K562 (cell line): ENCODE data around the gene DUXB. TPM values are rescaled to one million over a fixed set of nuclear protein-coding genes. Genes with fewer than 3 reads are reported as not detected.

Source experiments
- ATAC-seq: fragments of 200-7000 bp; cut with Tn5 transposase; 3 replicates; pipeline ENCODE4 v1.9.1; 2020; ENCODE audit warnings: moderate library complexity
- Bru-seq: library from RNA; stranded (reverse); fragments of 400-500 nt; gene quantifications from one replicate; lab custom pipeline; 2021; lab: Mats Ljungman, UMichigan
- BruChase-seq, 2 experiments: library from RNA; stranded (reverse); fragments of 400-500 nt; gene quantifications; one replicate each; lab custom pipeline; 2021; lab: Mats Ljungman, UMichigan
- BruUV-seq: library from RNA; stranded (reverse); fragments of 400-500 nt; replicated peaks from 2 replicates; lab custom pipeline; 2021; lab: Mats Ljungman, UMichigan
- CTCF ChIA-PET: fragments of 300-600 bp; formaldehyde crosslinking; extraction: SDS; loops from one replicate; lab custom pipeline; 2021; ENCODE audit warnings: low intra/inter-chr PET ratio; lab: Yijun Ruan, JAX
- POLR2A ChIA-PET: fragments of 300-600, 350-650 bp; sonication (Branson Sonifier 250); formaldehyde crosslinking; extraction: SDS; loops from one replicate; lab custom pipeline; 2021; ENCODE audit warnings: antibody characterized with exemption, inconsistent platforms; lab: Yijun Ruan, JAX
- DNase-seq, 4 experiments: peaks; one replicate each; pipeline versions ENCODE4 v3.0.0 to v3.0.0-alpha.2; 2011 to 2018; ENCODE audit warnings: low spot score in 3 of 4, mixed read lengths in 3 of 4; ENCODE audit errors: extremely low read depth in 1 of 4
- FAIRE-seq: peaks from 2 replicates; lab custom pipeline; 2011; peaks lifted over from hg19 to GRCh38; lab: Jason Lieb, UNC
- H2AFZ ChIP-seq: 2 replicates; pipeline ENCODE4 v1.6.0; 2011; ENCODE audit warnings: low read depth, low read length, control low read depth, inconsistent platforms
- H3K27ac ChIP-seq: fragments of 200-600 bp; 3 replicates; pipeline ENCODE4 v1.8.0; 2011; ENCODE audit warnings: low read depth, mild to moderate bottlenecking, control low read depth, inconsistent platforms, low read length, moderate library complexity, mixed read lengths; ENCODE audit errors: extremely low read depth
- H3K27me3 ChIP-seq, 2 experiments: fragments of 300-600 bp in 1 of 2; 2 replicates in 1 of 2; 3 replicates in 1 of 2; pipeline versions ENCODE4 v1.6.0 to v1.8.0; 2011; ENCODE audit warnings: inconsistent platforms in 2 of 2, low read length in 2 of 2, mild to moderate bottlenecking in 1 of 2, mixed read lengths in 1 of 2, moderate library complexity in 1 of 2; ENCODE audit not compliant: control insufficient read depth in 2 of 2, insufficient read depth in 2 of 2
- H3K36me3 ChIP-seq: fragments of 300-600 bp; 3 replicates; pipeline ENCODE4 v1.8.0; 2011; ENCODE audit warnings: mild to moderate bottlenecking, low read length, inconsistent platforms; ENCODE audit not compliant: control insufficient read depth, insufficient read depth
- H3K4me1 ChIP-seq, 2 experiments: fragments of 200-600 bp in 1 of 2; replicated peaks in 1 of 2; 2 replicates in 1 of 2; 3 replicates in 1 of 2; pipeline versions ENCODE4 v1.5.1 to v1.8.0; 2011; ENCODE audit warnings: inconsistent platforms in 2 of 2, low read length in 2 of 2, mild to moderate bottlenecking in 1 of 2, mixed read lengths in 1 of 2, moderate library complexity in 1 of 2; ENCODE audit not compliant: control insufficient read depth in 2 of 2, insufficient read depth in 2 of 2
- H3K4me2 ChIP-seq: 2 replicates; pipeline ENCODE4 v1.6.1; 2011; ENCODE audit warnings: low read length, control low read depth, inconsistent platforms, mixed read lengths; ENCODE audit not compliant: insufficient read depth
- H3K4me3 ChIP-seq: fragments of 200-600 bp; sonication (generic), shearing (Covaris generic); 2 replicates; pipeline ENCODE4 v1.5.1; 2016; ENCODE audit warnings: control low read depth, inconsistent platforms
- H3K79me2 ChIP-seq: fragments of 200-600 bp; 3 replicates; pipeline ENCODE4 v1.8.0; 2011; ENCODE audit warnings: low read length, inconsistent platforms; ENCODE audit not compliant: control insufficient read depth, insufficient read depth
- H3K9ac ChIP-seq, 2 experiments: 2 replicates each; pipeline versions ENCODE4 v1.6.0 to v1.6.1; 2011; ENCODE audit warnings: low read depth in 2 of 2, low read length in 2 of 2, control low read depth in 1 of 2, inconsistent platforms in 1 of 2, mild to moderate bottlenecking in 1 of 2, mixed read lengths in 1 of 2; ENCODE audit not compliant: insufficient read depth in 1 of 2
- H3K9me1 ChIP-seq: one replicate; pipeline ENCODE4 v1.6.0; 2011; ENCODE audit warnings: inconsistent platforms, mild to moderate bottlenecking, low read length, moderate library complexity; ENCODE audit not compliant: control insufficient read depth, insufficient read depth
- H3K9me3 ChIP-seq: replicated peaks from 2 replicates; pipeline ENCODE4 v1.5.1; 2011; ENCODE audit warnings: low read depth, low read length, inconsistent platforms; ENCODE audit not compliant: control insufficient read depth, insufficient read depth
- H4K20me1 ChIP-seq: replicated peaks from 2 replicates; pipeline ENCODE4 v1.6.1; 2011; ENCODE audit warnings: low read length, inconsistent platforms, mixed read lengths; ENCODE audit not compliant: control insufficient read depth, insufficient read depth
- BRCA1 ChIP-seq, 2 experiments: fragments of 450-650 bp in 1 of 2; sonication (generic) in 1 of 2; formaldehyde crosslinking in 1 of 2; IDR thresholded peaks; 2 replicates each; pipeline versions ENCODE4 v1.5.0 to v1.6.1; 2017 to 2020; ENCODE audit warnings: mild to moderate bottlenecking in 1 of 2, missing genetic modification reagents in 1 of 2
- CHD1 ChIP-seq: fragments of 200-600 bp; sonication (generic); IDR thresholded peaks from one replicate; pipeline ENCODE4 v1.6.1; 2012; ENCODE audit warnings: mild to moderate bottlenecking, moderate library complexity, low read length, inconsistent platforms
- EGR1 ChIP-seq: fragments of 450-650 bp; conservative IDR thresholded peaks from 2 replicates; pipeline ENCODE4 v1.6.1; 2017; ENCODE audit warnings: mild to moderate bottlenecking
- EP400 ChIP-seq: fragments of 450-650 bp; IDR thresholded peaks from 2 replicates; pipeline ENCODE4 v1.6.1; 2017; ENCODE audit warnings: antibody characterized with exemption, mild to moderate bottlenecking, moderate library complexity
- EZH2 ChIP-seq: IDR thresholded peaks from 2 replicates; pipeline ENCODE4 v1.6.1; 2012; ENCODE audit warnings: low read depth, mild to moderate bottlenecking, inconsistent platforms, low read length, borderline replicate concordance
- FOXK1 ChIP-seq: sonication (generic); formaldehyde crosslinking; IDR thresholded peaks from 2 replicates; pipeline ENCODE4 v1.8.0; 2022; ENCODE audit warnings: missing genetic modification reagents, mild to moderate bottlenecking, borderline replicate concordance
- HBP1 ChIP-seq: fragments of 450-650 bp; formaldehyde crosslinking; IDR thresholded peaks from 2 replicates; pipeline ENCODE4 v1.4.0; 2022; ENCODE audit warnings: missing genetic modification characterization
- IFI16 ChIP-seq: fragments of 250-450 bp; sonication (Bioruptor Pico); IDR thresholded peaks from 2 replicates; pipeline ENCODE4 v2.1.2; 2022; ENCODE audit warnings: mild to moderate bottlenecking, inconsistent platforms
- MAFG ChIP-seq: fragments of 450-650 bp; conservative IDR thresholded peaks from 2 replicates; pipeline ENCODE4 v1.6.1; 2016; ENCODE audit warnings: missing genetic modification characterization, missing compliant biosample characterization
- MXI1 ChIP-seq: IDR thresholded peaks from 2 replicates; pipeline ENCODE4 v1.6.1; 2011; ENCODE audit warnings: low read depth, mild to moderate bottlenecking, improper control_type of control experiment, low read length
- SREBF2 ChIP-seq: sonication (generic); formaldehyde crosslinking; IDR thresholded peaks from 2 replicates; pipeline ENCODE4 v1.4.0; 2020; ENCODE audit warnings: mild to moderate bottlenecking, missing genetic modification reagents
- STAT5A ChIP-seq: IDR thresholded peaks from 2 replicates; pipeline ENCODE4 v1.6.1; 2012; ENCODE audit warnings: low read length, inconsistent platforms, borderline replicate concordance
- ZNF511 ChIP-seq: sonication (generic); formaldehyde crosslinking; IDR thresholded peaks from 2 replicates; pipeline ENCODE4 v1.8.0; 2022; ENCODE audit warnings: mild to moderate bottlenecking, missing genetic modification reagents
- ZNF79 ChIP-seq: fragments of 250-450 bp; sonication (Bioruptor Pico); IDR thresholded peaks from 2 replicates; pipeline ENCODE4 v1.4.0; 2020; ENCODE audit warnings: low read depth, mild to moderate bottlenecking, moderate library complexity
- ZZZ3 ChIP-seq: fragments of 450-650 bp; IDR thresholded peaks from 2 replicates; pipeline ENCODE4 v1.6.1; 2016; ENCODE audit warnings: antibody characterized with exemption, mild to moderate bottlenecking, moderate library complexity
- WGBS: fragments of 100-300 bp; shearing (Covaris generic); methylation state at CpG from one replicate; pipeline ENCODE4 v1.1.6; 2016; ENCODE audit warnings: low coverage, mixed read lengths; ENCODE audit not compliant: insufficient coverage; ENCODE audit errors: missing lambda C conversion rate; 5-methylcytosine and 5-hydroxymethylcytosine counted together
- in situ Hi-C: fragments of 300-500 bp; cut with MboI; formaldehyde crosslinking; loops from 4 replicates; pipeline ENCODE4 v1.15.0; 2018; ENCODE audit warnings: inconsistent platforms, mixed read lengths
- intact Hi-C: fragments of 100-400 bp; cut with micrococcal nuclease; formaldehyde crosslinking; loops from 2 replicates; pipeline ENCODE4 v1.14.2; 2022
- long read RNA-seq, 3 experiments: library from polyadenylated mRNA in 2 of 3; library from RNA in 1 of 3; unstranded in 2 of 3; stranded (forward) in 1 of 3; transcript quantifications; one replicate each; pipeline ENCODE4 v2.0.0, GENCODE V29; 2019 to 2022
- polyA minus RNA-seq, 3 experiments: library from RNA; depleted of rRNA, polyadenylated mRNA; stranded (reverse); fragments of >200 nt; gene quantifications; 2 replicates each; pipeline ENCODE4 v1.2.3, GENCODE V29; 2011
- polyA plus RNA-seq, 8 experiments: library from polyadenylated mRNA; depleted of rRNA in 4 of 8; stranded (reverse) in 5 of 8; unstranded in 3 of 8; fragments of >200 nt; fragmentation: Nextera tagmentation in 2 of 8; fragmentation: Illumina TruSeq in 1 of 8; extraction: Ambion mirVana in 2 of 8; extraction: Trizol in 1 of 8; gene quantifications; 2 replicates each; pipeline versions ENCODE4 v1.2.1 to v1.2.3, GENCODE V29; 2011 to 2014; ENCODE audit warnings: inconsistent platforms in 1 of 8, missing spikeins in 1 of 8
- total RNA-seq, 7 experiments: library from RNA; depleted of rRNA in 6 of 7; stranded (reverse); fragments of >200 nt in 6 of 7; fragmentation: Illumina TruSeq in 2 of 7; extraction: Trizol in 2 of 7; gene quantifications; 2 replicates each; pipeline versions ENCODE4 v1.2.1 to v1.2.3, GENCODE V29; 2011 to 2021; ENCODE audit warnings: low replicate concordance in 1 of 7

Gene DUXB
- total RNA-seq (2011; cell fraction: chromatin; rRNA removed; ENCODE audit: low replicate concordance) = not detected in 2 replicates
- not detected in 2 replicates for total RNA-seq (2011; cell fraction: nucleolus; rRNA removed)
- total RNA-seq (2011; cell fraction: nucleoplasm; rRNA removed) = not detected in 2 replicates
- total RNA-seq (2014; rRNA removed) (not detected in 2 replicates), total RNA-seq (2014; rRNA removed; fragmentation: Illumina TruSeq; extraction: Trizol) (not detected in 2 replicates), total RNA-seq (2015; rRNA removed; fragmentation: Illumina TruSeq; extraction: Trizol) (not detected in 2 replicates), total RNA-seq (2021) (not detected in 2 replicates), polyA plus RNA-seq (2011; rRNA removed) (not detected in 2 replicates), polyA plus RNA-seq (2014; fragmentation: Illumina TruSeq; extraction: Trizol) (not detected in 2 replicates), polyA plus RNA-seq (2014; fragmentation: Nextera tagmentation; extraction: Ambion mirVana) (not detected), polyA plus RNA-seq (2014; rRNA removed) (not detected in 2 replicates), polyA minus RNA-seq (2011; rRNA and poly(A)+ RNA removed) (not detected in 2 replicates), Bru-seq, nascent RNA (percentile 7 among the genes with signal in this experiment), BruChase-seq, experiment 1, labeled RNA remaining after a 2-hour chase (not detected), BruChase-seq, experiment 2, labeled RNA remaining after a 6-hour chase (percentile 11 among the genes with signal in this experiment)
- polyA plus RNA-seq (2011; cell fraction: cytosol; rRNA removed) = not detected in 2 replicates
- not detected in 2 replicates for polyA plus RNA-seq (2011; cell fraction: nucleus; rRNA removed)
- polyA plus RNA-seq (2012) = not detected in 2 replicates
- polyA minus RNA-seq (2011; cell fraction: cytosol; rRNA and poly(A)+ RNA removed) = not detected in 2 replicates
- polyA minus RNA-seq (2011; cell fraction: nucleus; rRNA and poly(A)+ RNA removed) = not detected in 2 replicates
- long read RNA-seq, experiment 1 = 0 reads
- long read RNA-seq, experiment 2 = 0 reads
- long read RNA-seq, experiment 3 = 0 reads

- FAIRE-seq = no peak
- Histone ChIP-seq H2AFZ (no peak within 1 kb of the TSS), H3K9me1 (no peaks in the 10 kb centered on the region), H3K4me2 (no peak within 1 kb of the TSS; the same call in 1 of the 2 replicates), H3K9me3 (no peaks in the 10 kb centered on the region), H3K9ac (no peak within 1 kb of the TSS), H3K79me2 (no peaks in the 10 kb centered on the region), H3K4me1 (peaks cover 3 to 7% of the 10 kb centered on the region in 2 experiments; a peak in 3 of 5 replicates), H3K36me3 (no peaks in the 10 kb centered on the region), H3K27me3 (peaks cover 3% of the 10 kb centered on the region in 2 experiments; a peak in 2 of 5 replicates), H3K27ac (no peak within 1 kb of the TSS), H3K4me3 (no peak within 1 kb of the TSS), H4K20me1 (no peaks in the 10 kb centered on the region)
- ChIA-PET CTCF (no interaction called here), POLR2A (interaction anchor here (1.2 kb wide), 1 partner anchor 10 kb away, joined by 4 read pairs; no protein-coding TSS in a partner anchor)
- WGBS = 22% methylated on average over 5 of the region's 5 CpGs
- in situ Hi-C loops = no loop called here
- BruUV-seq = no TSS peak
- intact Hi-C loops = no loop called here
- DNase-seq = no peak
- ATAC-seq = no peak
- TF ChIP-seq HBP1 (CRISPR knock-in tag) (no peak), BRCA1 (IDR thresholded peaks at IDR 0.05) (no peak), BRCA1 (CRISPR knock-in tag; IDR thresholded peaks at IDR 0.05) (no peak), STAT5A (no peak), MXI1 (no peak), ZNF511 (CRISPR knock-in tag) (no peak), EGR1 (no peak), SREBF2 (no peak), FOXK1 (no peak), CHD1 (no peak), EP400 (no peak), MAFG (no peak), ZNF79 (CRISPR knock-in tag) (no peak), ZZZ3 (no peak), EZH2 (no peak), IFI16 (CRISPR knock-in tag) (no peak)
Measured at GRCh38 chr16:75701361-75701760, at the start of gene DUXB. Gene DUXB, minus strand, starts transcription at chr16:75701461. Its CDS starts 43 bp downstream, at chr16:75701418.
